ENCODE results near the gene ADRA1B.

Gene ADRA1B

GRCh38 chr5:159906943-159907342 is 9.3 kb upstream of the ADRA1B start:
- no peak for DNase-seq (ENCODE audit: extremely low read depth, low read depth)
- TF ChIP-seq, protein P1, sequence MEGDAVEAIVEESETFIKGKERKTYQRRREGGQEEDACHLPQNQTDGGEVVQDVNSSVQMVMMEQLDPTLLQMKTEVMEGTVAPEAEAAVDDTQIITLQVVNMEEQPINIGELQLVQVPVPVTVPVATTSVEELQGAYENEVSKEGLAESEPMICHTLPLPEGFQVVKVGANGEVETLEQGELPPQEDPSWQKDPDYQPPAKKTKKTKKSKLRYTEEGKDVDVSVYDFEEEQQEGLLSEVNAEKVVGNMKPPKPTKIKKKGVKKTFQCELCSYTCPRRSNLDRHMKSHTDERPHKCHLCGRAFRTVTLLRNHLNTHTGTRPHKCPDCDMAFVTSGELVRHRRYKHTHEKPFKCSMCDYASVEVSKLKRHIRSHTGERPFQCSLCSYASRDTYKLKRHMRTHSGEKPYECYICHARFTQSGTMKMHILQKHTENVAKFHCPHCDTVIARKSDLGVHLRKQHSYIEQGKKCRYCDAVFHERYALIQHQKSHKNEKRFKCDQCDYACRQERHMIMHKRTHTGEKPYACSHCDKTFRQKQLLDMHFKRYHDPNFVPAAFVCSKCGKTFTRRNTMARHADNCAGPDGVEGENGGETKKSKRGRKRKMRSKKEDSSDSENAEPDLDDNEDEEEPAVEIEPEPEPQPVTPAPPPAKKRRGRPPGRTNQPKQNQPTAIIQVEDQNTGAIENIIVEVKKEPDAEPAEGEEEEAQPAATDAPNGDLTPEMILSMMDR (IDR thresholded peaks at IDR 0.05; ENCODE audit: low read depth, low read length, missing control alignments): no peak
- H3K4me3 ChIP-seq (replicated peaks; ENCODE audit: low read depth, low read length): no peak overlapping the region

DNA sequence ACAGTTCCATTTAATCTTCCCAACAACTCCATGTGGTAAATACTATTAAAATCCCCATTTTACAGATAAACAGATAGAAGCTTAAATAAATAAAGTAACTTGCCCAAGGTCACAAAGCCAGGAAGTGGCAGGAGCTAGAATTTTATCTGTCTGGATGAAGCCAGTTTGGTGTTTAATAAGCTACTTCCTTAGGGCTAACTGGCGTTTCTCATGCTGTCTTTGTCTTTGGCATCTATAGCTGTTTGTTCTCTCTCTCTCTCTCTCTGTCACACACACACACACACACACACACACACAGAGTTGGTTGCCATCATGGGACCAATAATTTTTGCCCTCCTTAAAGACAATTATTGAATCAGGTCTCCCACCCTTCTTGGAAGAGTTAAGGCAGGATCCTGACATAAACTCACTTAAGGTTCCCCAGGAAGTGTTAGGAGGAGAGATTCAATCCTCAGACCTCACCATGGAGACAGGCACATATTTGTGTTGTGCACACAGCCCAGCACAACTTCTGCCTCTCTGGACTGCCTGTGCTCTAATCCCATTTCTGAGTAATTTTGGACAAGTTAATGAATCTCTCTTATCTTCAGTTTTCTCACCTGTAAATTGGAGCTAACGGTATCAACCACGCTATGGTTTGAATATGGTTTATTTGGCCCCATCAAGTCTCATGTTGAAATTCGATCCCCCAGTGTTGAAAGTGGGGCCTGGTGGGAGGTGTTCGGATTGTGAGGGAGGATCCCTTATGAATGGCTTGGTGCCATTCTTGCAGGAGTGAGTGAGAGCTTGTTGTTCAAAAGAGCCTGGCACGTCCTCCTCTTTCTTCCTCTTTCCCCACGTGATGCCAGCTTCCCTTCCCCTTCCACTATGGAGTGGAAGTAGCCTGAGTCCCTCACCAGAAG is 8.3 kb upstream of the ADRA1B start:
- no peak for DNase-seq (ENCODE audit: extremely low read depth, low read depth)
- TF ChIP-seq, protein P1 (IDR thresholded peaks at IDR 0.05; ENCODE audit: low read depth, low read length, missing control alignments): no peak
- H3K4me3 ChIP-seq (replicated peaks; ENCODE audit: low read depth, low read length): no peak overlapping the region

DNA sequence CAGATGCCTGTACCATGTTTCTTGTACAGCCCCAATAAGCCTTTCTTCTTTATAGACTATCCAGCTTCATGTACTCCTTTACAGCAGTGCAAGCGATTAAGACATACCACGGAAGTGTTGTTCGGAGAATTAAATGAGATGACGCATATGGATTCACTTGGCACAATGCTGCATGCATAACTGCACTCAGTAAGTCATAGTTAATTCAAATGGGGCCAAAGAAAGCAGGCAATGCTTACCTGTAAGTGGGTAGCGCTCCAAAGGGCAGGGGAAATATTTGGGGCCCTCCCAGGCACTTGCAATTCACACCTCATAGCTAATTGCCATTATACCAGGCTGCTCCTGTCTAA is 7.7 kb upstream of the ADRA1B start:
- no peak for DNase-seq (ENCODE audit: extremely low read depth, low read depth)
- TF ChIP-seq, protein P1 (IDR thresholded peaks at IDR 0.05; ENCODE audit: low read depth, low read length, missing control alignments): no peak
- no peak overlapping the region for H3K4me3 ChIP-seq (replicated peaks; ENCODE audit: low read depth, low read length)

DNA sequence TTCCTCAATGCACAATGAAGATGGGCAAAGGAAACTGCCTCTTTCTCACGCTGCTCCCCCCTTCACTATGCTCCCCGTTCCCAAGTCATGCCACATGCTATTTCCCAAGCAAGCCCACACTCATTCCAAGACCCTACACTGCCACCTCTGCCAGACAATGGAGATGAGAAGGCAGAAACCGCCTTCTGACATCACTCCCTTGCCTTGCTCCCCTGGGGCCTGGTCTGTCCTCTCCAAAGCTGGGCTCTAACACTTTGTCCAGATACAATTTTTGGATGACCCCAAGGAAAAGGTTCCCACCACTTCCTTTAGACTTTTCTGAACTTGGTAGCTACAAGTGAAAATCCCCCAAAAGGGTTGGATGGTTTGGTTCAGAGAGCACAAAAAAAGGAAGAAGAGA is 7.2 kb upstream of the ADRA1B start:
- no peak overlapping the region for H3K4me3 ChIP-seq (replicated peaks; ENCODE audit: low read depth, low read length)
- TF ChIP-seq, protein P1 (IDR thresholded peaks at IDR 0.05; ENCODE audit: low read depth, low read length, missing control alignments): no peak
- no peak for DNase-seq (ENCODE audit: extremely low read depth, low read depth)

DNA sequence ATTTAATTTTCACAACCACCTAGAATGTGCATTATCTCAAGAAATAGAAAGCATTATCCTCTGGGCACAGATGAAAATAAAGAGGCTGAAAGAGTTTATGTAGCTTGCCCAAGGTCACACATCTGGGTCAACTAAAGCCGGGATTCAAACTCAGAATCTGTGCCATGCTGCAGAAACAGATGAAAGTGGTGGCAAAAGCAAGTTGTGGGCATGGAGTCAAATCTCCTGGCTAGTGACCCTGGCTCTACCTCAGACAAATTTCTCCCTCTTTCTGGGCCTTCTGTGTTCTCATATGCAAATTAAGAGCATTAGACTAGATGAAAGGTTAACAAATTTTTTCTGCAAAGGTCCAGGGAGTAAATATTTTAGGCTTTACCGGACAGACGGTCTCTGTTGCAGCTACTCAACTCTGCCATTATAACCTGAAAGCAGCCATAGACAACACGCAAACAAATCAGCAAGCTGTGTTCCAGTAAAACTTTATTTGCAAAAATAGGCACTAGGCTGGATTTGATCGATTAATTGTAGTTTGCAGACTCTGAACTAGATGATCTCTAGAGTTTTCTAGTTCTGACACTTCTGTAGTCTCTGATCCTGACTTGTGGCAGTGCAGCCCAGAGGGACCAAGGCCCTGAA is 6.0 kb upstream of the ADRA1B start:
- DNase-seq (ENCODE audit: extremely low read depth, low read depth): no peak
- no peak overlapping the region for H3K4me3 ChIP-seq (replicated peaks; ENCODE audit: low read depth, low read length)
- TF ChIP-seq, protein P1 (IDR thresholded peaks at IDR 0.05; ENCODE audit: low read depth, low read length, missing control alignments): no peak

DNA sequence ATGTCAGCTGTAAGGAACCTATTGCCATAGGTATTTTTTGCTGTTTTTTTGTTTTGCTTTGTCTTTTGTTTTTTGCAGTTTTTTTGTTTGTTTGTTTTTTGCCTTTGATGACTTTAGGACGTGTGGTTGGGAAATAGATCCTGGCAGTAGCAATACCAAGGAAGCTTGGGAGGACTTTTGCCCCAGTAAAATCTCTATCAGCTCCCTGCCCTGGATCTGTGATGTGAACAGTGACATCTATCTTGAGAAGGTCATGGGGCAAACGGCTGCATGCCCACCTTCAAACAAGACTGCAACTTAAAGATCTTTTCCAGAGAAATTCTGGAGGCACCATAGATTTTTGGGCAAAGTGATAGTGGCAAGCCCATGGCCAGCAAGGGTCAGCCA is 5.4 kb upstream of the ADRA1B start:
- DNase-seq (ENCODE audit: extremely low read depth, low read depth): no peak
- TF ChIP-seq, protein P1 (IDR thresholded peaks at IDR 0.05; ENCODE audit: low read depth, low read length, missing control alignments): no peak
- H3K4me3 ChIP-seq (replicated peaks; ENCODE audit: low read depth, low read length): no peak overlapping the region

Data from HFF-Myc (cell line).